Activated naive CD8-positive, alpha-beta T cell (primary cell): ENCODE measurements around the gene FTCD.
"Not testable (repeated sequence)": the region's sequence is repeated elsewhere in the genome, so short reads cannot be mapped to it uniquely, and the experiment has no call there.

ENCODE experiments used
- H3K27ac Mint-ChIP-seq: one replicate; pipeline ENCODE4 v1.8.0; 2021; ENCODE audit warnings: mixed read lengths
- H3K27me3 Mint-ChIP-seq: one replicate; pipeline ENCODE4 v1.8.0; 2021; ENCODE audit warnings: mixed read lengths
- H3K36me3 Mint-ChIP-seq: one replicate; pipeline ENCODE4 v1.8.0; 2021; ENCODE audit warnings: mixed read lengths
- H3K4me1 Mint-ChIP-seq: one replicate; pipeline ENCODE4 v1.8.0; 2021; ENCODE audit warnings: low read depth, mixed read lengths
- H3K4me3 Mint-ChIP-seq: one replicate; pipeline ENCODE4 v1.8.0; 2021; ENCODE audit warnings: mild to moderate bottlenecking, mixed read lengths
- H3K9me3 Mint-ChIP-seq: one replicate; pipeline ENCODE4 v1.8.0; 2021; ENCODE audit warnings: low read depth, mixed read lengths

FTCD gene

DNA sequence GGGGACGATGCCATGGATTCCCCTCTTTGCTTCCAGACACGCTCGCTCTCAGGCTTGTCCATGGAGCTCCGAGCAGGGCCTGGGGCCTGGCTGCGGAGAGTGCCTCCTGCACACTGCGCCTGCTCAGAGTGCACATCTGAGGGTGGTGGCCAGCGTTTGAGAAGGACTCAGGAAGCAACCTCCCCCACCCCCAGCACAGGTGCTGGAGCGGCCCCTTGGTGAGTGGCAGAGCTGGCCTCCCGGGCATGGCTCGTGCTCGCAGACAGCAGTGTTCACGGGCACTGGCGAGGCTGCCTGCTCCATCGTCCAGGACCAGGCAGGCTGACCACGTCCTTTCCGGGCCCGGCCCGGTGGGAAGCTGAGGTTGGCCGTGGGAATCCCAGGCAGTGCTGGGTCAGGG lies 26.1 kb upstream of the FTCD start:
- Mint-ChIP-seq H3K27me3 (no peaks in the 10 kb centered on the region), H3K4me1 (peaks cover 14% of the 10 kb centered on the region), H3K36me3 (no peaks in the 10 kb centered on the region), H3K9me3 (peaks cover 5% of the 10 kb centered on the region), H3K4me3 (no peak overlapping the region), H3K27ac (no peak overlapping the region)

GRCh38 chr21:46180778-46181391 lies 25.5 kb upstream of the FTCD start:
- no peak overlapping the region for H3K27ac Mint-ChIP-seq
- peaks cover 5% of the 10 kb centered on the region for H3K9me3 Mint-ChIP-seq
- no peaks in the 10 kb centered on the region for H3K27me3 Mint-ChIP-seq
- no peaks in the 10 kb centered on the region for H3K36me3 Mint-ChIP-seq
- no peak overlapping the region for H3K4me3 Mint-ChIP-seq
- H3K4me1 Mint-ChIP-seq = peaks cover 14% of the 10 kb centered on the region

DNA sequence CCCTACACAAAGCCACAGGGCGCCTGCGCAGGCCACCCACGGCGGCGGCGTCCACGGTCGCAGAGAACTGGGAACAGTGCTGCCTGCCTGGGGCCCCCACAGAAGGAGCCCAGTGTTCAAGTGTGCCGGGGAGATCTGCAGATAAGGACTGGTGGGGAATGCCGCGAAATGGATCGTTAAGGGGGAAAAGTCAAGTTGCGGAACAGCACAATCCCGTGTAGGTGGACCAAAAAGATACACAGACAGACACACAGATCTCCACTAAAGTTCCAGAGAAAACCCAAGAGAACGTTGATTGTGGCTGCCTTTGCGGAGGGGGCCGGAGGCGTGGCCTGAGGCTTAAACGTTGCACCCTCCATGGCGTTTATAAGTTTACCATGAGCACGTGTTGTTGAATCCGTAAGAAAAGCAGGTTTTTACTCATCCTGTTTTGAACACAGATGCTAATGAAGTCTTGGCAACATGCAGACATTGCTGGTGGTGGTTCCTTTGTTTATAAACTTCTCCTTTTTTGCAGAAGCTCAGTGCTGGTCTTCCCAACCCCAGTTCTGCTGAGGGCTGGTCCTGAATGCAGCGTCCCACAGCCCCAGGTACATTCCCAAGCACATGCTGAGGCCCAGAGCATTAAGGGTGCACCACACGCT lies 24.8 kb upstream of the FTCD start:
- no peaks in the 10 kb centered on the region for H3K27me3 Mint-ChIP-seq
- H3K4me1 Mint-ChIP-seq = peaks cover 10% of the 10 kb centered on the region
- peaks cover 5% of the 10 kb centered on the region for H3K9me3 Mint-ChIP-seq
- no peak overlapping the region for H3K27ac Mint-ChIP-seq
- H3K36me3 Mint-ChIP-seq = no peaks in the 10 kb centered on the region
- no peak overlapping the region for H3K4me3 Mint-ChIP-seq

GRCh38 chr21:46179708-46180078 lies 24.3 kb upstream of the FTCD start:
- Mint-ChIP-seq H3K9me3 (peaks cover 9% of the 10 kb centered on the region), H3K4me1 (peaks cover 5% of the 10 kb centered on the region), H3K27me3 (no peaks in the 10 kb centered on the region), H3K4me3 (no peak overlapping the region), H3K27ac (no peak overlapping the region), H3K36me3 (peaks cover 4% of the 10 kb centered on the region)

DNA sequence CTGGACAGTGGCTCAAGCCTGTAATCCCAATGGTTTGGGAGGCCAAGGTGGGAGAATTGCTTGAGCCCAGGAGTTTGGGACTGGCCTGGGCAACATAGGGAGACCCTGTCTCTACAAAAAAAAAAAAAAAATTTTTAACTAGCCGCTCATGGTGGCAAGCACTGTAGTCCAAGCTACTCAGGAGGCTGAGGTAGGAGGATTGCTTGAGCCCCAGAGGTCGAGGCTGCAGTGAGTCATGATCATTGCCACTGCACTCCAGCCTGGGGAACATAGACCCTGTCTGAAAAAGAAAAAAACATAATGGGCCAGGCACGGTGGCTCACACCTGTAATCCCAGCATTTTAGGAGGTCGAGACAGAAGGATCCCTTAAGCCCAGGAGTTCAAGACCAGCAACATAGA lies 23.6 kb upstream of the FTCD start:
- Mint-ChIP-seq H3K4me1 (peaks cover 2% of the 10 kb centered on the region), H3K36me3 (peaks cover 8% of the 10 kb centered on the region), H3K4me3 (no peak overlapping the region), H3K27me3 (no peaks in the 10 kb centered on the region), H3K9me3 (peaks cover 14% of the 10 kb centered on the region), H3K27ac (no peak overlapping the region)

- H3K4me3 Mint-ChIP-seq, H3K36me3 Mint-ChIP-seq, H3K27me3 Mint-ChIP-seq, H3K27ac Mint-ChIP-seq, H3K4me1 Mint-ChIP-seq: not testable (repeated sequence)
- H3K9me3 Mint-ChIP-seq = peaks cover 14% of the 10 kb centered on the region
These were observed 21.2 kb upstream of the FTCD start for GRCh38 chr21:46176443-46177129.

DNA sequence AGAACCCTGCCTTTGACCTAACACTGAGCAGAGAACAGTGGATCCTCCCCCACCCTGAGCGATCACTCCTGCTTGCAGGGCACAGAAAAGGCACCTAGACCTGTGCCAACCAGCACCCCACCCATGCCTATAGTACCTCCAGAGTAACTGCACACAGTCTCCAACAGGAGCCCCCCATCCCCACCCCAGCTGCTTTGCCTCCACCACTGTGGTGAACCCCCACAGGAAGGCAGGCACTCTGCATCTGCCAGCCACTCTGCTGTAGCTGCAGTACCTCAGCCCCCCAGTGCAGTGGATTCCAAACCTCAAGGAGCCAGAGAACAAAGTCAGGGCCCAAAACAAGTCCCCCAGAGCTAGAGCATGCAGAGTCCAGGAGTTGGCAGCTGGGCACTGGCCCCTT lies 18.2 kb upstream of the FTCD start:
- Mint-ChIP-seq H3K9me3 (peaks cover 14% of the 10 kb centered on the region), H3K4me3 (no peak overlapping the region), H3K4me1 (peaks cover 6% of the 10 kb centered on the region), H3K27ac (peak overlapping the region; percentile 54), H3K27me3 (no peaks in the 10 kb centered on the region), H3K36me3 (peaks cover 8% of the 10 kb centered on the region)

DNA sequence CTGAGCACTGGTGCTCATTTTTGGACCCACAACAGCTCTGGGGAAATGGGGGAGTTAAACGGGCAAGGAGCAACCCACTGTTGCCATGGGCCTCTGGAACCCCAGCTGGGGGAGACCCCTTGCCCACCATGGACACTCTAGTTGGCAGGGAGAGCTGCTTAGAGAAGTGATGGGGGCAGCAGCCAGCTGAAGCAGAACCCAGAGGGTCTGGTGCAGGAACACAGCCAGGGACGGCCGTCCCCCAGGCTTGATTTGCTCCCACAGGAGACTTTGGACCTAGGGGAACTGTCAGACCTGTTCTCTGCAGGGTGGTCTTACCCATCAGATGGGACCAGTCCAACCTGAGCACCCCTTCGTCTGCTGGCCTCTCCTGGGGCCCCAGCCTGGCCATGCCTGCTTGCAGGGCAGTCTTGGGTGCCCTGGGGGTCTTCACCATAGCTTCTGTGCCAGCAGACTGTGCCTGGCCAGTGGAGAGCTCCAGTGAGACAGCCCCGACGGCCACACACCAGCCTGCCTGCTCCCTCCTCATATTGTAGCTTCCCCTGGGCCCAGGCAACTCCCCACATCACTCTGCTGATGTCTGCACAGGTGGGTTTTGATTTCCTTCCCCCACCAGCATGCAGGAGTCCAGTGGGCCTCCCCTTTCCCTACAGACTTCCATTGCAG lies 17.6 kb upstream of the FTCD start:
- no peak overlapping the region for H3K4me3 Mint-ChIP-seq
- peak overlapping the region; percentile 54 for H3K27ac Mint-ChIP-seq
- H3K36me3 Mint-ChIP-seq = peaks cover 8% of the 10 kb centered on the region
- peaks cover 14% of the 10 kb centered on the region for H3K9me3 Mint-ChIP-seq
- H3K27me3 Mint-ChIP-seq = no peaks in the 10 kb centered on the region
- H3K4me1 Mint-ChIP-seq = peaks cover 6% of the 10 kb centered on the region

DNA sequence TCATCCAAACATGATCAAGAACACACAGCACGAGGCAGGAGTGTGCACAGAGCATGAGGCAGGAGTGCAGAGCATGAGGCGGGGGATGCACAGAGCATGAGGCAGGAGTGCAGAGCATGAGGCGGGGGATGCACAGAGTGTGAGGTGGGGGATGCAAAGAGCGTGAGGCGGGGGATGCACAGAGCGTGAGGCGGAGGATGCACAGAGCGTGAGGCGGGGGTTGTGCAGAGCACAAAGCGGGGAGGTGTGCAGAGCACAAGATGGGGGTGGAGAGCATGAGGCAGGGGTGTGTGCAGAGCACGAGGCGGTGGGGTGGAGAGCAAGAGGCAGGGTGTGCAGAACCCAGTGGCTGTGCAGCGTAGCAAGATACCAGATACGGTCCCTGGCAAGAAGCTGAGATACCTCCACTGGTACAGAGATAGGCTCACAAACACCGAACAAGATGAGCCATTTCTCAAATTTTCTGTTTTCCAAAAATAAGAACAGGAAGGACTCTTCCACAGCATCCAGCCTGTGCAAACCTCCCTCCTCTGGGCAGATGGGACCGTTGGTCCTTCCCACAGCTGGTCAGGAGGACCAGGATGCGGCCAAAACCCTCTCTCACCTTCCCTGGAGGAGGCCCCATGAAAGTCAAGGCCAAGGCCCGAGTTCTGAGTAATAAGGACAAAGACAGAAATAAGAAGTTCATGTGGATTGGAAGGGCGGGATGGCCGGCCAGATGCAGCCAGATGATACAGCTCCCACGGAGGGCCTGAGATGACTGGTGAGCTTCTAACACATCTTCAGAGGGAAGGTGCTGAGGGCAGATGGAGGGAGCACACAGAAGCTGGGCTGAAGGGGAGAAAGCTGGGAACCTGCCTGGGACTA lies 16.9 kb upstream of the FTCD start:
- H3K4me3 Mint-ChIP-seq = no peak overlapping the region
- H3K4me1 Mint-ChIP-seq = peaks cover 6% of the 10 kb centered on the region
- H3K27ac Mint-ChIP-seq = no peak overlapping the region
- H3K9me3 Mint-ChIP-seq = peaks cover 14% of the 10 kb centered on the region
- no peaks in the 10 kb centered on the region for H3K27me3 Mint-ChIP-seq
- peaks cover 8% of the 10 kb centered on the region for H3K36me3 Mint-ChIP-seq

DNA sequence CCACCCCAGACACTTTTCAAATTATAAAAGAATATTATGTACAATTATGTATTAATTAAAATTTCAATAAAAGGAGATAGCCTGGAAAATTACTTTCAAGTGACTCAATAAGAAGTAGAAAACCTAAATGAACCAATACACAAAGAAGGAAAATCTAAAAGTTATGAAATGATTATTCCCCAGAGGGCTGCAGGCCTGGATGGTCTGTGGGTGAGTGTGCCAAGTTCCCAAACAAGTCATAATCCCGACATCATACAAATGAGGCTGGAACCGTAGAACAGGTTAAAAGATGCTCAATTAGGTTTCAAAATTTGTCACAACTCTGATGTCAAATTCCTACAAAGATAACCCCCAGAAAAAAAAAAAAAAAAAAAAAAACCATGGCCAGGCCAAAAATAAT lies 16.2 kb upstream of the FTCD start:
- Mint-ChIP-seq H3K4me3 (no peak overlapping the region), H3K4me1 (peaks cover 6% of the 10 kb centered on the region), H3K27ac (no peak overlapping the region), H3K27me3 (no peaks in the 10 kb centered on the region), H3K36me3 (peaks cover 8% of the 10 kb centered on the region), H3K9me3 (peaks cover 9% of the 10 kb centered on the region)

- not testable (repeated sequence) for H3K4me1 Mint-ChIP-seq, H3K4me3 Mint-ChIP-seq, H3K27me3 Mint-ChIP-seq, H3K9me3 Mint-ChIP-seq, H3K36me3 Mint-ChIP-seq
- H3K27ac Mint-ChIP-seq = peak overlapping the region; percentile 75
These were observed 15.2 kb upstream of the FTCD start for GRCh38 chr21:46170436-46171193.

DNA sequence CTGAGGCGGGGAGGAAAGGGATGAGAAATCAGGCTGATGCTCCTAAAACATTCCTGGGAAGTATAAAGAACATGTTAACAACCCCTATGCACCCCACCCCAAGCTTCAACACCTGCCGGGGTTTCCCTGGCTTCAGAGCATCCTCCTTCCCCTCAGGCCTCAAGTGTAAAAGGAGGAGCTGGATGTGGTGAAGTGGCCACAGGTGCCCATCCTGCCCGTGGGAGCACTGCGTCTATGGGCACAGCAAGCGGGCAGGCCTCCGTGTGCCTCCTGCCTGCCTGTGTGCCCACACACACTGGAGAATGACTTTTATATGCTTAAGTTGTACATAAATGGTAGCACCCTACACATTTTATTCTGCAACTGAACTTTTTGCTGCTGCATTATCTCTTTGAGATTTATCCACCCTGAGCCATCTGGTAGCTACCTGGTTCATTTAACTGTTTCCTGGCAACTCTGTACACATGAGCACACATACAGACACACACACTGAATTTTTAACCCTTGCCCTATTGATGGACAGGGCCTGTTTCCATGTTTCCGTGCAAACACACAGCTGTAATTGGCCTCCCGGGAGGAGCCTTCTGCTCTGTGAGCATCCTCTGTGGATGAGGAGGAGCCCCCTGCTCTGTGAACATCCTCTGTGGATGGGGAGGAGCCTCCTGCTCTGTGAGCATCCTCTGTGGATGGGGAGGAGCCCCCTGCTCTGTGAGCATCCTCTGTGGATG lies 13.4 kb upstream of the FTCD start:
- H3K27me3 Mint-ChIP-seq = no peaks in the 10 kb centered on the region
- no peak overlapping the region for H3K4me3 Mint-ChIP-seq
- no peaks in the 10 kb centered on the region for H3K36me3 Mint-ChIP-seq
- H3K9me3 Mint-ChIP-seq = no peaks in the 10 kb centered on the region
- H3K4me1 Mint-ChIP-seq = peaks cover 6% of the 10 kb centered on the region
- no peak overlapping the region for H3K27ac Mint-ChIP-seq

- H3K9me3 Mint-ChIP-seq = no peaks in the 10 kb centered on the region
These were observed 12.9 kb upstream of the FTCD start for GRCh38 chr21:46168238-46168637.

More at GRCh38 chr21:46168238-46168637, 12.9 kb upstream of the FTCD start:
- H3K36me3 Mint-ChIP-seq = no peaks in the 10 kb centered on the region
- no peak overlapping the region for H3K4me3 Mint-ChIP-seq
- H3K27ac Mint-ChIP-seq = no peak overlapping the region
- no peaks in the 10 kb centered on the region for H3K27me3 Mint-ChIP-seq
- peaks cover 6% of the 10 kb centered on the region for H3K4me1 Mint-ChIP-seq
